Upper lobe of left lung (tissue), 6 donors: ENCODE results near the gene RPL27. TPM values are rescaled to one million over a fixed set of nuclear protein-coding genes. Genes with fewer than 3 reads are reported as not detected.
A peak's percentile ranks its signal among the peaks of the same experiment; 100 is the strongest.

ENCODE experiments used
- ATAC-seq, 2 donors: fragments of 200-7000 bp; cut with Tn5 transposase; one replicate each; pipeline ENCODE4 v1.9.1; 2022; ENCODE audit warnings: mild to moderate bottlenecking in 2 of 2, moderate library complexity in 2 of 2; ENCODE audit not compliant: low FRiP score in 2 of 2
- DNase-seq, 2 donors: peaks; one replicate each; pipeline ENCODE4 v3.0.0-alpha.2; 2019 to 2020
- H3K27ac ChIP-seq, 4 donors: fragments of 200-600 bp; sonication (generic); one replicate each; pipeline ENCODE4 v1.5.1; 2016 to 2019
- H3K27me3 ChIP-seq, 4 donors: fragments of 200-600 bp; sonication (generic); one replicate each; pipeline ENCODE4 v1.5.1; 2017 to 2019
- H3K36me3 ChIP-seq, 4 donors: fragments of 200-600 bp; sonication (generic); one replicate each; pipeline ENCODE4 v1.5.1; 2016 to 2019
- H3K4me1 ChIP-seq, 4 donors: fragments of 200-600 bp; sonication (generic); one replicate each; pipeline ENCODE4 v1.5.1; 2018 to 2019
- H3K4me3 ChIP-seq, 4 donors: fragments of 200-600 bp; sonication (generic); one replicate each; pipeline ENCODE4 v1.5.1; 2017 to 2019; ENCODE audit warnings: mild to moderate bottlenecking in 2 of 4, moderate library complexity in 1 of 4
- H3K9me3 ChIP-seq, 4 donors: fragments of 200-600 bp; sonication (generic); one replicate each; pipeline ENCODE4 v1.5.1; 2018 to 2019
- EP300 ChIP-seq, 4 donors: sonication (generic); formaldehyde crosslinking; IDR thresholded peaks; one replicate each; pipeline ENCODE4 v1.5.1; 2017; ENCODE audit warnings: antibody characterized with exemption in 4 of 4, control low read depth in 2 of 4
- POLR2A ChIP-seq, 4 donors: fragments of 450-650 bp; IDR thresholded peaks; one replicate each; pipeline ENCODE4 v1.5.1; 2016 to 2017; ENCODE audit warnings: antibody characterized with exemption in 4 of 4, mild to moderate bottlenecking in 2 of 4
- POLR2AphosphoS5 ChIP-seq, 2 donors: sonication (generic); formaldehyde crosslinking; IDR thresholded peaks; one replicate each; pipeline ENCODE4 v1.5.1; 2017; ENCODE audit warnings: antibody characterized with exemption in 2 of 2
- WGBS, 2 donors: methylation state at CpG; one replicate each; pipeline ENCODE4 v1.1.5; 2017 to 2018; 5-methylcytosine and 5-hydroxymethylcytosine counted together
- total RNA-seq, 6 donors: library from RNA; depleted of rRNA in 4 of 6; stranded (reverse); fragments of >200 nt in 4 of 6; gene quantifications; one replicate each; pipeline versions ENCODE4 v1.1.0 to v1.2.1, GENCODE V29; 2016 to 2021
- TF ChIP-seq, protein P1 (sequence below), 6 experiments: fragments of 450-650 bp in 4 of 6; fragments of 200-600 bp in 2 of 6; sonication (generic) in 2 of 6; IDR thresholded peaks; one replicate each; pipeline ENCODE4 v1.5.1; 2016 to 2019; ENCODE audit warnings: antibody characterized with exemption in 6 of 6
- donor health status: DM: no; HTN: no; CAD: no; lungs with moderate emphysema.
- donor health status: DM: no; HTN: yes; CAD: no; lungs with severe emphysema.

The RPL27 gene
- total RNA-seq, 6 donors from 2014 or later, result 534 to 1,192 (median 783) TPM

DNA sequence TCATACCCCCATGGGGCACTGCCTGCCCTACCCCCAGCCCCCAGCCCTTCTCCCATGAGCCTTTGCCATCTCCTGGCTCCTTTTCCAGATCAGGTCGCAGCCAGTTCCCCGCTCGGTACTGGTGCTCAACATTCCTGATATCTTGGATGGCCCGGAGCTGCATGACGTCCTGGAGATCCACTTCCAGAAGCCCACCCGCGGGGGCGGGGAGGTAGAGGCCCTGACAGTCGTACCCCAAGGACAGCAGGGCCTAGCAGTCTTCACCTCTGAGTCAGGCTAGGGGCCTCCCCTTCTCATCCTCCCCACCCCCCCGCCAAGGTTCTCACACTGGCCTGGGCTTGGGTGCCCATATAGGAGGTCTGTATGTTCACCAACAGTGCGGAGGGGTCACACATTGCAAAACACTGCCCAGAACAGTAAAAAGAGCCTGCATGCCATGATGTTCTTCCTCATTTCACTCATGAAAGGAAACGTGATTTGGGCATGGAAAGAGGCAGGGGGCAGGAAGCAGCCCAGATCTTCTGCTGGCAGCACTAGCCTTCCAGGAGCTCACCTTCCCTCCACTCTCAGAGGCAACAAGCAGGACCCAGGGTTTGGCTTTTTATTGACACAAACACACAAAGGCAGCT is 15.9 kb downstream of the RPL27 start:
- 73 to 76% methylated on average over 6 to 11 of the region's 12 CpGs for WGBS, 2 donors
- Histone ChIP-seq H3K4me1 (peaks cover 46 to 85% (median 73%) of the 10 kb centered on the region in 4 donors), H3K36me3 (peaks cover 0 to 70% (median 38%) of the 10 kb centered on the region in 4 donors), H3K27ac (peak overlapping the region; percentile 64 to 85 (median 72)), H3K4me3 (no peak overlapping the region), H3K9me3 (no peaks in the 10 kb centered on the region), H3K27me3 (no peaks in the 10 kb centered on the region)
- TF ChIP-seq POLR2AphosphoS5 (IDR thresholded peaks at IDR 0.05), result no peak
- ATAC-seq, result no peak
- no peak for DNase-seq

DNA sequence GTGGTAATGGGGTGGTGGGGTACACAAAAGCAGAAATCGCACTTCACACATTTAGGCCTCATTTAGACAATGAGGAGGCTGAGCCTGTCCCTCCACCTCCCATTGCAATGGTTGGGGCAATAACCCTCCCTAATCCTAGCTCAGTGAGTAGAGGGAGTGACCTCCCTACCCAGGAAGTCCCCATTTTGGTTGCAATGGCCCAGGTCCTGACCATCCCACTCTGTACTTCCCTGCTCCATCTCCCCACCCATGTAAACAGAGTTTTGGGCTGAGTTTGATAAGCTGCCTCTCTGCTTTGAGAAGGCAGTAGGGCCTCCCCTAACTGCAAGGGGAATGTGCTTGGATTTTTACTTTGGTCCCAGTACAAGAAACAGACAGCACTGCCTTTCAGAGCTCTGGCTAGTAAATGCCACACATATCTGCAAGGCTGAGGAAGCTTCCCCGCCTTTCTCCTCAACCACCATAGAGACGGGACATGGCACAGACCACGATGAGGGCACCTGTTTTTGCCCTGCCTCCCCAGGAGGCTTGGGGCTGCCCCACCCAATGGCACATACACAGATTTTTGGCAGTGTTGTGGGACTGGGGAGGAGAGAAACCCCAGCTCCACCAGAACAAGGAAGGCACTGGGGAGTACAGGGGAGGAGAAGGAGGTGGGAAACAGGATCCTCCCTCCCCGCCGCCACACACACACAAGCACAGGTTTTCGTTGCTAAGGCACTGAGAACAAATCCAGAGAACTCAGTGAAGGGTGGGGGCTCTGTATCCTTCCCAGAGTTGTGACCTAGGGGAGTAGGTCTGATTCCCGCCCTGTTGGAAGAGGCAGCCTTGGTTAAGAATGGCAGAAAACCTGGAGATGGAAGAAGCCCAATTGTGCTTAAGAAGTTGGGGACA is 16.7 kb downstream of the RPL27 start:
- H3K36me3 ChIP-seq, result peaks cover 0 to 70% (median 38%) of the 10 kb centered on the region in 4 donors
- no peak overlapping the region for H3K4me3 ChIP-seq
- H3K9me3 ChIP-seq, result no peaks in the 10 kb centered on the region
- DNase-seq (no peak), ATAC-seq (peak in 1 of 2 donors; percentile 1)
- no peaks in the 10 kb centered on the region for H3K27me3 ChIP-seq
- H3K4me1 ChIP-seq, result peaks cover 54 to 88% (median 78%) of the 10 kb centered on the region in 4 donors
- TF ChIP-seq POLR2AphosphoS5 (IDR thresholded peaks at IDR 0.05) (no peak), EP300 (IDR thresholded peaks at IDR 0.05) (no peak), POLR2A (IDR thresholded peaks at IDR 0.05) (no peak)
- TF ChIP-seq, protein P1, sequence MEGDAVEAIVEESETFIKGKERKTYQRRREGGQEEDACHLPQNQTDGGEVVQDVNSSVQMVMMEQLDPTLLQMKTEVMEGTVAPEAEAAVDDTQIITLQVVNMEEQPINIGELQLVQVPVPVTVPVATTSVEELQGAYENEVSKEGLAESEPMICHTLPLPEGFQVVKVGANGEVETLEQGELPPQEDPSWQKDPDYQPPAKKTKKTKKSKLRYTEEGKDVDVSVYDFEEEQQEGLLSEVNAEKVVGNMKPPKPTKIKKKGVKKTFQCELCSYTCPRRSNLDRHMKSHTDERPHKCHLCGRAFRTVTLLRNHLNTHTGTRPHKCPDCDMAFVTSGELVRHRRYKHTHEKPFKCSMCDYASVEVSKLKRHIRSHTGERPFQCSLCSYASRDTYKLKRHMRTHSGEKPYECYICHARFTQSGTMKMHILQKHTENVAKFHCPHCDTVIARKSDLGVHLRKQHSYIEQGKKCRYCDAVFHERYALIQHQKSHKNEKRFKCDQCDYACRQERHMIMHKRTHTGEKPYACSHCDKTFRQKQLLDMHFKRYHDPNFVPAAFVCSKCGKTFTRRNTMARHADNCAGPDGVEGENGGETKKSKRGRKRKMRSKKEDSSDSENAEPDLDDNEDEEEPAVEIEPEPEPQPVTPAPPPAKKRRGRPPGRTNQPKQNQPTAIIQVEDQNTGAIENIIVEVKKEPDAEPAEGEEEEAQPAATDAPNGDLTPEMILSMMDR (IDR thresholded peaks at IDR 0.05), result no peak
- peak overlapping the region; percentile 64 to 85 (median 72) for H3K27ac ChIP-seq
- 62 to 64% methylated on average over 5 to 8 of the region's 8 CpGs for WGBS, 2 donors

DNA sequence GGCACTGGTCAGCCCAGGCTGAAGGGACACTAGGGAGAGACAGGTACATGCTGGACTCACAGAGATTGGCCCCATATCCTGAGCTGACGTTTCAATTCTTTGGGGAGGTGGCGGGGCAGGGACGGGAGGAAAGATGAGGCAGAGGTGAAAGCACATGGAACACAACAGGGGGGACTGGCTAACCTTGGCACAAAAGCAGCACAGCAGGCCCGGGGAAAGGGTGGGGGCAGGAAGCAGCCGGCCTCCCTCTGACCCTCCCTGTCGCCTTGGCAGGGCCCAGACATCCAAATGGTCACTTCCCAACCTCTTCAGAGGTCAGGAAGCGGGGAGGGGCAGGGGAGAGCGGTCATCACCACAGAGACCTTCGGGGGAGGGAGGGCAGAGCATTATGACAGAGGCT is 17.4 kb downstream of the RPL27 start:
- Histone ChIP-seq H3K27ac (peak overlapping the region; percentile 64 to 85 (median 72)), H3K4me3 (no peak overlapping the region), H3K9me3 (no peaks in the 10 kb centered on the region), H3K36me3 (peaks cover 0 to 70% (median 38%) of the 10 kb centered on the region in 4 donors), H3K4me1 (peaks cover 57 to 88% (median 81%) of the 10 kb centered on the region in 4 donors), H3K27me3 (no peaks in the 10 kb centered on the region)
- DNase-seq, result peak; percentile 51 to 56
- peak; percentile 50 to 55 for ATAC-seq
- TF ChIP-seq EP300 (IDR thresholded peaks at IDR 0.05) (peak in 1 of 4 donors; percentile 37), POLR2AphosphoS5 (IDR thresholded peaks at IDR 0.05) (peak; percentile 71 to 81)
- TF ChIP-seq, protein P1 (IDR thresholded peaks at IDR 0.05), result no peak
- WGBS, 2 donors, result 43 to 57% methylated on average over 5 to 9 of the region's 9 CpGs

DNA sequence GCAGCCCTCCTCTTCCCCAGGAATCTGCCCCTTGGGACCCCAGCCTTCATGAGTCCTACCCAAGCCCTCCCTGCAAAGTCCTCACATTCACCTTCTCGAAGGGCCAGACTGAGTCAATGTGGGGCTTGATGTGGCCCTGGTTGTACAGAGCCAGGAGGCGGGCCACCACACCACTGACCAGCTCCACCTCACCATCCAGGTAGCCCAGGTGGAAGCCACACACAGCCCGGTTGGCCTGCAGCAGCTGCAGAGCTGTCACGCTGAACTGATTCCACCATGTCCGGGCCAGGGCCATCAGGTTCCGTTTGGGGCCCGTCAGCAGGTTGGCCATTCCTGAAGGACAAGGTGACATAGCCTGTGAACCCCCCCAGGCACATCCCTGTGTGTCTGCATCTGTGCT is 18.0 kb downstream of the RPL27 start:
- no peak overlapping the region for H3K4me3 ChIP-seq
- H3K27me3 ChIP-seq, result no peaks in the 10 kb centered on the region
- WGBS, 2 donors, result 98% methylated on average over 7 of the region's 7 CpGs; no CpG with 5 or more reads in 1 of the 2 donors
- DNase-seq, result no peak
- H3K36me3 ChIP-seq, result peaks cover 0 to 70% (median 38%) of the 10 kb centered on the region in 4 donors
- peaks cover 61 to 90% (median 80%) of the 10 kb centered on the region in 4 donors for H3K4me1 ChIP-seq
- no peak for ATAC-seq
- TF ChIP-seq EP300 (IDR thresholded peaks at IDR 0.05) (no peak), POLR2A (IDR thresholded peaks at IDR 0.05) (no peak), POLR2AphosphoS5 (IDR thresholded peaks at IDR 0.05) (no peak)
- TF ChIP-seq, protein P1 (IDR thresholded peaks at IDR 0.05), result no peak
- H3K27ac ChIP-seq, result peak overlapping the region; percentile 48 to 85 (median 72)
- no peaks in the 10 kb centered on the region for H3K9me3 ChIP-seq
